HEK293 (cell line): Measurements from ENCODE around the gene PKIB.
A peak's percentile ranks its signal among the peaks of the same experiment; 100 is the strongest.

Experiments
- BCL11A ChIP-seq: fragments of 450-650 bp; formaldehyde crosslinking; IDR thresholded peaks from 2 replicates; pipeline ENCODE4 v1.5.1; 2016; ENCODE audit warnings: low read depth, missing biosample characterization, missing genetic modification characterization
- KLF7 ChIP-seq: fragments of 450-650 bp; formaldehyde crosslinking; IDR thresholded peaks from 2 replicates; pipeline ENCODE4 v1.5.1; 2016; ENCODE audit warnings: missing biosample characterization, missing genetic modification characterization, borderline replicate concordance
- KLF9 ChIP-seq: fragments of 450-650 bp; formaldehyde crosslinking; IDR thresholded peaks from 2 replicates; pipeline ENCODE4 v1.5.1; 2016; ENCODE audit warnings: missing biosample characterization, missing genetic modification characterization, low read depth
- MEIS1 ChIP-seq: sonication (generic); formaldehyde crosslinking; IDR thresholded peaks from 2 replicates; pipeline ENCODE4 v1.8.1; 2022; ENCODE audit warnings: missing genetic modification reagents, mild to moderate bottlenecking, borderline replicate concordance
- RBAK ChIP-seq: fragments of 450-650 bp; formaldehyde crosslinking; IDR thresholded peaks from 2 replicates; pipeline ENCODE4 v1.5.1; 2016; ENCODE audit warnings: missing biosample characterization, missing genetic modification characterization
- SCRT2 ChIP-seq: fragments of 450-650 bp; formaldehyde crosslinking; IDR thresholded peaks from 2 replicates; pipeline ENCODE4 v1.5.1; 2016; ENCODE audit warnings: missing biosample characterization, missing genetic modification characterization
- WT1 ChIP-seq: fragments of 450-650 bp; formaldehyde crosslinking; IDR thresholded peaks from 2 replicates; pipeline ENCODE4 v1.5.1; 2016; ENCODE audit warnings: missing biosample characterization, missing genetic modification characterization
- ZBTB48 ChIP-seq: fragments of 450-650 bp; formaldehyde crosslinking; IDR thresholded peaks from 2 replicates; pipeline ENCODE4 v1.5.1; 2016; ENCODE audit warnings: missing biosample characterization, missing genetic modification characterization
- ZEB2 ChIP-seq: fragments of 450-650 bp; formaldehyde crosslinking; IDR thresholded peaks from 2 replicates; pipeline ENCODE4 v1.5.1; 2016; ENCODE audit warnings: missing biosample characterization, missing genetic modification characterization
- ZFP37 ChIP-seq: fragments of 450-650 bp; formaldehyde crosslinking; IDR thresholded peaks from 2 replicates; pipeline ENCODE4 v1.5.1; 2016; ENCODE audit warnings: missing biosample characterization, missing genetic modification characterization
- ZNF10 ChIP-seq: fragments of 450-650 bp; formaldehyde crosslinking; IDR thresholded peaks from 2 replicates; pipeline ENCODE4 v1.5.1; 2017; ENCODE audit warnings: missing biosample characterization, missing genetic modification characterization
- ZNF114 ChIP-seq: fragments of 450-650 bp; formaldehyde crosslinking; IDR thresholded peaks from 2 replicates; pipeline ENCODE4 v1.5.0; 2017; ENCODE audit warnings: missing biosample characterization, missing genetic modification characterization
- ZNF140 ChIP-seq: fragments of 450-650 bp; formaldehyde crosslinking; IDR thresholded peaks from 2 replicates; pipeline ENCODE4 v1.5.1; 2016; ENCODE audit warnings: missing biosample characterization, missing genetic modification characterization
- ZNF157 ChIP-seq: fragments of 450-650 bp; formaldehyde crosslinking; IDR thresholded peaks from 2 replicates; pipeline ENCODE4 v1.5.1; 2016; ENCODE audit warnings: missing biosample characterization, missing genetic modification characterization
- ZNF221 ChIP-seq: fragments of 450-650 bp; formaldehyde crosslinking; IDR thresholded peaks from 2 replicates; pipeline ENCODE4 v1.5.1; 2017; ENCODE audit warnings: missing biosample characterization, missing genetic modification characterization, borderline replicate concordance
- ZNF274 ChIP-seq, 2 experiments: fragments of 200-500 bp in 1 of 2; fragments of 450-650 bp in 1 of 2; sonication (Bioruptor generic) in 1 of 2; formaldehyde crosslinking in 1 of 2; IDR thresholded peaks; 2 replicates each; pipeline versions ENCODE4 v1.5.1 to v1.6.1; 2014 to 2016; ENCODE audit warnings: borderline replicate concordance in 1 of 2, inconsistent platforms in 1 of 2, low read length in 1 of 2, missing biosample characterization in 1 of 2, missing genetic modification characterization in 1 of 2
- ZNF311 ChIP-seq: fragments of 450-650 bp; formaldehyde crosslinking; IDR thresholded peaks from 2 replicates; pipeline ENCODE4 v1.5.1; 2017; ENCODE audit warnings: missing biosample characterization, missing genetic modification characterization, borderline replicate concordance
- ZNF341 ChIP-seq: fragments of 450-650 bp; formaldehyde crosslinking; IDR thresholded peaks from 2 replicates; pipeline ENCODE4; 2016; ENCODE audit warnings: low read depth, missing biosample characterization, missing genetic modification characterization
- ZNF354C ChIP-seq: fragments of 450-650 bp; formaldehyde crosslinking; IDR thresholded peaks from 2 replicates; pipeline ENCODE4 v1.5.1; 2016; ENCODE audit warnings: missing biosample characterization, missing genetic modification characterization, low read depth, borderline replicate concordance
- ZNF366 ChIP-seq: fragments of 450-650 bp; formaldehyde crosslinking; conservative IDR thresholded peaks from 2 replicates; pipeline ENCODE4 v1.5.1; 2016; ENCODE audit warnings: missing biosample characterization, missing genetic modification characterization
- ZNF394 ChIP-seq: fragments of 450-650 bp; formaldehyde crosslinking; IDR thresholded peaks from 2 replicates; pipeline ENCODE4 v1.5.1; 2016; ENCODE audit warnings: missing biosample characterization, missing genetic modification characterization, mild to moderate bottlenecking, moderate library complexity, borderline replicate concordance
- ZNF433 ChIP-seq: fragments of 450-650 bp; formaldehyde crosslinking; IDR thresholded peaks from 2 replicates; pipeline ENCODE4 v1.5.1; 2016; ENCODE audit warnings: missing biosample characterization, missing genetic modification characterization, low read depth
- ZNF501 ChIP-seq: fragments of 450-650 bp; formaldehyde crosslinking; IDR thresholded peaks from 2 replicates; pipeline ENCODE4 v1.5.1; 2016; ENCODE audit warnings: missing biosample characterization, missing genetic modification characterization
- ZNF530 ChIP-seq: fragments of 450-650 bp; formaldehyde crosslinking; IDR thresholded peaks from 2 replicates; pipeline ENCODE4 v1.5.1; 2016; ENCODE audit warnings: low read depth, missing biosample characterization, missing genetic modification characterization
- ZNF600 ChIP-seq: fragments of 450-650 bp; formaldehyde crosslinking; IDR thresholded peaks from 2 replicates; pipeline ENCODE4 v1.5.1; 2016; ENCODE audit warnings: missing biosample characterization, missing genetic modification characterization
- ZNF654 ChIP-seq: fragments of 450-650 bp; formaldehyde crosslinking; IDR thresholded peaks from 2 replicates; pipeline ENCODE4 v1.5.1; 2016; ENCODE audit warnings: low read depth, missing biosample characterization, missing genetic modification characterization
- ZNF658 ChIP-seq: fragments of 450-650 bp; formaldehyde crosslinking; IDR thresholded peaks from 2 replicates; pipeline ENCODE4; 2016; ENCODE audit warnings: missing biosample characterization, missing genetic modification characterization
- ZNF677 ChIP-seq: fragments of 450-650 bp; IDR thresholded peaks from 2 replicates; pipeline ENCODE4 v1.5.0; 2018; ENCODE audit warnings: missing biosample characterization, mild to moderate bottlenecking, missing genetic modification characterization, moderate library complexity
- ZNF747 ChIP-seq: fragments of 450-650 bp; formaldehyde crosslinking; IDR thresholded peaks from 2 replicates; pipeline ENCODE4 v1.5.1; 2016; ENCODE audit warnings: missing biosample characterization, missing genetic modification characterization
- ZSCAN30 ChIP-seq: fragments of 450-650 bp; IDR thresholded peaks from 2 replicates; pipeline ENCODE4 v1.5.1; 2018; ENCODE audit warnings: missing biosample characterization, mild to moderate bottlenecking, missing genetic modification characterization, moderate library complexity
- TF ChIP-seq, protein P1 (sequence below): fragments of 450-650 bp; formaldehyde crosslinking; IDR thresholded peaks from 2 replicates; pipeline ENCODE4 v1.5.1; 2016; ENCODE audit warnings: missing biosample characterization, missing genetic modification characterization
- TF ChIP-seq, protein P2 (sequence below): fragments of 450-650 bp; formaldehyde crosslinking; IDR thresholded peaks from 2 replicates; pipeline ENCODE4 v1.5.1; 2016; ENCODE audit warnings: missing biosample characterization, missing genetic modification characterization
- TF ChIP-seq, protein P3 (sequence below): fragments of 450-650 bp; formaldehyde crosslinking; IDR thresholded peaks from 2 replicates; pipeline ENCODE4 v1.5.1; 2017; ENCODE audit warnings: missing biosample characterization, missing genetic modification characterization
- TF ChIP-seq, protein P4 (sequence below): fragments of 450-650 bp; formaldehyde crosslinking; IDR thresholded peaks from 2 replicates; pipeline ENCODE4 v1.5.1; 2016; ENCODE audit warnings: missing biosample characterization, missing genetic modification characterization

Gene PKIB

DNA sequence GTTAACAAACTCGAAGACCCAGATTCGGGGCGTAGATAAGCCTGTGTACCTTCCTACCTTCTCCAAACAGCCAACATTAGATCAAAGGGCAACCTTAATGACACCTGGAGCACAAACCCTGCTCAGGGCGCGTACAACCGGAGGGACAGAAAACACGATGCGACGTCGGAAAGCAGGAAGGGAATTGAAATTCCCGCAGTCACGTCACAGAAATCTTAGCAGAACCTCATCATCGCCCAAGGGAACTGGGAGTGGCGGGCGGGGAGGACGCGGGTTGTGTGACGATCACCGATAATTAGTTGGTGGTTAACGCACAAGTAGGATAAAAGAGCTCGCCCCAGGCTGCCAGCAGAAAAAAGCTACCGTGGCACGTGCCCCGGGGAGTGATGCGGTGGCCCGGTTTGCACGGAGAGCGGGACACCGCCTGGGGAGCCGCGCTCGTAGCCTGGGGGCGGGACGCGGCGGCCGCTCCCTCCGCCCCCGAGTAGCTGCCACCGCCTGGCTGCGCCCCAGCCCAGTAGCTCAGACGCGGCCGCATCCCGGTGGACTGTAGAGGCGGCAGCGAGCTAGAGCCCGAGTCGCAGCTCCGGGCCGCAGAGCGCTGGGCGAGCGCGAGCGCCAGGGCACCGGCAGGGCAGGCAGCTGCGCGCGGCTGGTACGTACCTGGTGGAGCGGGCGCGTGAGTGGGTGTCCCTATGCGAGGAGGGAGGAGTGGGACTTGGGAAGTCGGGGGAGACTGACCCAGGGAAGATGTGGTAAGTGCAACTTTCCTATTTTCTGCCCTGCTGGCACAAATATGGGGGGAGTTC, at the start of gene PKIB (continued):
- TF ChIP-seq ZNF677 (tag by site-specific recombination) (no peak), ZNF658 (tag by site-specific recombination) (no peak), RBAK (no peak), ZNF354C (tag by site-specific recombination) (no peak), ZNF501 (peak; percentile 63; the same call in 1 of the 2 replicates), ZNF654 (no peak), ZSCAN30 (tag by site-specific recombination) (peak; percentile 93), ZNF394 (tag by site-specific recombination) (peak; percentile 17; the same call in 1 of the 2 replicates), ZNF157 (tag by site-specific recombination) (no peak), KLF7 (tag by site-specific recombination) (0 out of 2 replicates have a peak, but pooled peaks have one; percentile 27), ZNF221 (tag by site-specific recombination) (no peak), ZNF530 (tag by site-specific recombination) (no peak), ZNF341 (tag by site-specific recombination) (no peak), ZNF274 (IDR thresholded peaks at IDR 0.05; ENCODE audit: low read length) (no peak), ZNF274 (tag by site-specific recombination; IDR thresholded peaks at IDR 0.05; ENCODE audit: borderline replicate concordance) (no peak), ZNF311 (tag by site-specific recombination) (no peak), MEIS1 (CRISPR knock-in tag) (no peak), KLF9 (tag by site-specific recombination) (peak; percentile 78), ZNF747 (no peak), ZNF366 (peak; percentile 71), BCL11A (tag by site-specific recombination) (no peak), ZBTB48 (peak; percentile 23; the same call in 1 of the 2 replicates), ZNF10 (tag by site-specific recombination) (0 out of 2 replicates have a peak, but pooled peaks have one; percentile 33), SCRT2 (tag by site-specific recombination) (no peak; the same call in 1 of the 2 replicates), ZNF140 (tag by site-specific recombination) (no peak), ZNF600 (tag by site-specific recombination) (peak; percentile 52; the same call in 1 of the 2 replicates), ZNF433 (tag by site-specific recombination) (no peak), WT1 (tag by site-specific recombination) (peak; percentile 92), ZEB2 (peak; percentile 84), ZFP37 (tag by site-specific recombination) (0 out of 2 replicates have a peak, but pooled peaks have one; percentile 27), ZNF114 (no peak)
- TF ChIP-seq, protein P1, sequence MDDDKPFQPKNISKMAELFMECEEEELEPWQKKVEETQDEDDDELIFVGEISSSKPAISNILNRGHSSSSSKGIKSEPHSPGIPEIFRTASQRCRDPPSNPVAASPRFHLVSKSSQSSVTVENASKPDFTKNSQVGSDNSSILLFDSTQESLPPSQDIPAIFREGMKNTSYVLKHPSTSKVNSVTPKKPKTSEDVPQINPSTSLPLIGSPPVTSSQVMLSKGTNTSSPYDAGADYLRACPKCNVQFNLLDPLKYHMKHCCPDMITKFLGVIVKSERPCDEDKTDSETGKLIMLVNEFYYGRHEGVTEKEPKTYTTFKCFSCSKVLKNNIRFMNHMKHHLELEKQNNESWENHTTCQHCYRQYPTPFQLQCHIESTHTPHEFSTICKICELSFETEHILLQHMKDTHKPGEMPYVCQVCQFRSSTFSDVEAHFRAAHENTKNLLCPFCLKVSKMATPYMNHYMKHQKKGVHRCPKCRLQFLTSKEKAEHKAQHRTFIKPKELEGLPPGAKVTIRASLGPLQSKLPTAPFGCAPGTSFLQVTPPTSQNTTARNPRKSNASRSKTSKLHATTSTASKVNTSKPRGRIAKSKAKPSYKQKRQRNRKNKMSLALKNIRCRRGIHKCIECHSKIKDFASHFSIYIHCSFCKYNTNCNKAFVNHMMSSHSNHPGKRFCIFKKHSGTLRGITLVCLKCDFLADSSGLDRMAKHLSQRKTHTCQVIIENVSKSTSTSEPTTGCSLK (tag by site-specific recombination), result no peak
- TF ChIP-seq, protein P2, sequence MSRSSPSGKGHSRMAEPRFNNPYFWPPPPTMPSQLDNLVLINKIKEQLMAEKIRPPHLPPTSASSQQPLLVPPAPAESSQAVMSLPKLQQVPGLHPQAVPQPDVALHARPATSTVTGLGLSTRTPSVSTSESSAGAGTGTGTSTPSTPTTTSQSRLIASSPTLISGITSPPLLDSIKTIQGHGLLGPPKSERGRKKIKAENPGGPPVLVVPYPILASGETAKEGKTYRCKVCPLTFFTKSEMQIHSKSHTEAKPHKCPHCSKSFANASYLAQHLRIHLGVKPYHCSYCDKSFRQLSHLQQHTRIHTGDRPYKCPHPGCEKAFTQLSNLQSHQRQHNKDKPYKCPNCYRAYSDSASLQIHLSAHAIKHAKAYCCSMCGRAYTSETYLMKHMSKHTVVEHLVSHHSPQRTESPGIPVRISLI (tag by site-specific recombination), result peak; percentile 86
- TF ChIP-seq, protein P3, sequence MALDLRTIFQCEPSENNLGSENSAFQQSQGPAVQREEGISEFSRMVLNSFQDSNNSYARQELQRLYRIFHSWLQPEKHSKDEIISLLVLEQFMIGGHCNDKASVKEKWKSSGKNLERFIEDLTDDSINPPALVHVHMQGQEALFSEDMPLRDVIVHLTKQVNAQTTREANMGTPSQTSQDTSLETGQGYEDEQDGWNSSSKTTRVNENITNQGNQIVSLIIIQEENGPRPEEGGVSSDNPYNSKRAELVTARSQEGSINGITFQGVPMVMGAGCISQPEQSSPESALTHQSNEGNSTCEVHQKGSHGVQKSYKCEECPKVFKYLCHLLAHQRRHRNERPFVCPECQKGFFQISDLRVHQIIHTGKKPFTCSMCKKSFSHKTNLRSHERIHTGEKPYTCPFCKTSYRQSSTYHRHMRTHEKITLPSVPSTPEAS (tag by site-specific recombination), result no peak
- TF ChIP-seq, protein P4, sequence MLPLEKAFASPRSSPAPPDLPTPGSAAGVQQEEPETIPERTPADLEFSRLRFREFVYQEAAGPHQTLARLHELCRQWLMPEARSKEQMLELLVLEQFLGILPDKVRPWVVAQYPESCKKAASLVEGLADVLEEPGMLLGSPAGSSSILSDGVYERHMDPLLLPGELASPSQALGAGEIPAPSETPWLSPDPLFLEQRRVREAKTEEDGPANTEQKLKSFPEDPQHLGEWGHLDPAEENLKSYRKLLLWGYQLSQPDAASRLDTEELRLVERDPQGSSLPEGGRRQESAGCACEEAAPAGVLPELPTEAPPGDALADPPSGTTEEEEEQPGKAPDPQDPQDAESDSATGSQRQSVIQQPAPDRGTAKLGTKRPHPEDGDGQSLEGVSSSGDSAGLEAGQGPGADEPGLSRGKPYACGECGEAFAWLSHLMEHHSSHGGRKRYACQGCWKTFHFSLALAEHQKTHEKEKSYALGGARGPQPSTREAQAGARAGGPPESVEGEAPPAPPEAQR (tag by site-specific recombination), result no peak
